ENCODE measurements around the gene ZNF462.

Gene ZNF462

GRCh38 chr9:106862110-106862820 lies 701 bp upstream of the ZNF462 start:
- DNase-seq = peak; percentile 8

- peak; percentile 19 for DNase-seq
Observed at GRCh38 chr9:106864373-106865143, 1.6 kb downstream of the ZNF462 start.

GRCh38 chr9:106866243-106866642 lies 3.3 kb downstream of the ZNF462 start:
- no peak for DNase-seq

GRCh38 chr9:106867286-106867685 lies 4.3 kb downstream of the ZNF462 start:
- DNase-seq = no peak

GRCh38 chr9:106868087-106868486 lies 5.1 kb downstream of the ZNF462 start:
- DNase-seq = no peak

- DNase-seq = no peak
Observed at GRCh38 chr9:106868565-106868964, 5.6 kb downstream of the ZNF462 start.

GRCh38 chr9:106869028-106869427 lies 6.1 kb downstream of the ZNF462 start:
- no peak for DNase-seq

GRCh38 chr9:106869458-106869857 lies 6.5 kb downstream of the ZNF462 start:
- no peak for DNase-seq

DNA sequence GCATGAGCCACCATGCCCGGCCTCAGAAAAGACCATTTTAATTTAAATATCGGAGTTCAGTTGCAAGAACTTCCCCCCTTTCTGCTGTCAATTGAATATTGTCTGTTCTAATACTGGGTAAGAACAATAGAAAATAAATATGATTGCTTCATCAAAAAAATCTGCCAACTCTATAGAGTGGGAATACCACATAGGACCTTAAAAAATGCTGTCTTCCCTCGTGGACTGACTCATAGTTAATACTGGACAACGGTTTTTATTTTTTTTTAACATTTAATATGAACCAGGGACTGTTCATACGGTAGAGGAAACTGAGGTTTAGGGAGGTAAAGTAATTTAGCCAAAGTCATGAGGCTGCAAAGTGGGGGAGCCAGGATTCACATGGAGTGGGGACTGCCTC lies 9.7 kb downstream of the ZNF462 start:
- DNase-seq = no peak

DNA sequence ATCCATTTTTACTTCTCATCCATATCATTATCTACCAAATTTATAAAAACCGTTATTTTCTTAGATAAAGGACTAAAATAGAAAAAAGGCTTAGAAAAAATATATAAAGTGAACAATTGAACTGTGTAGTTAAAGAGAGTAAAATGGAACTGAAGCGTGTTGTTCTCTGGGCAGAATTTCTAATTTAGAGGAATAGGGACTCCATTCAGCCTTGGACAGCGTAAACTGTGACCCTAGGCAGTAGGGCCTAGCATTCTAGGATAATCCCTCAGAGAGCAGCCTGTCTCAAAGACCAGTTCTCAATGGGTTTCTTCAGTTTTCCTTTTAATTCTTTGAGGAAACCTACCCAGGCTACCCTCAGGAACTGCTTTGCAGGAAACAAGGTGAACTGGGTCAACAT lies 11.1 kb downstream of the ZNF462 start:
- no peak for DNase-seq

DNA sequence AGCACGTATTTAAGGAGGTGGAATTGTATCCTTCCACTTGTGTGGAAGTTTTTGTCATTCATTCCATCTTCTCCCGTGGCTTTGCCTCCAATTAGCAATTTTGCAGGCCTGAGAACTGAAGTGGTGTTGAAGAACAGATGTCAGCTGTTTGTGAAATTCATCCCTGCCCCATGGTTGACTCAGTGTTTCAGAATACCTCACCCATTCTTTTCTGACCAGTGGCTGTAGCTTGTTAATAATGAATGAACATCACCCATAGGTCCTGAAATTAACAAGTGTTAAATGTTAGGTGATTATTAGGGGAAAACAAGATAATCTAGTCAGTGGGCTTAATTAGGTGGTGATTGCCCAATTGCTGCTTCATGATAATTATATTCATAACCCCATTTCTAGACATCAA lies 11.7 kb downstream of the ZNF462 start:
- DNase-seq = no peak

- DNase-seq = no peak
Observed at GRCh38 chr9:106875529-106875928, 12.6 kb downstream of the ZNF462 start.

GRCh38 chr9:106877345-106877744 lies 14.4 kb downstream of the ZNF462 start:
- DNase-seq = no peak

- DNase-seq = no peak
Observed at GRCh38 chr9:106878081-106878837, 15.3 kb downstream of the ZNF462 start.

- no peak for DNase-seq
Observed at GRCh38 chr9:106878934-106879333, 16.0 kb downstream of the ZNF462 start.

DNA sequence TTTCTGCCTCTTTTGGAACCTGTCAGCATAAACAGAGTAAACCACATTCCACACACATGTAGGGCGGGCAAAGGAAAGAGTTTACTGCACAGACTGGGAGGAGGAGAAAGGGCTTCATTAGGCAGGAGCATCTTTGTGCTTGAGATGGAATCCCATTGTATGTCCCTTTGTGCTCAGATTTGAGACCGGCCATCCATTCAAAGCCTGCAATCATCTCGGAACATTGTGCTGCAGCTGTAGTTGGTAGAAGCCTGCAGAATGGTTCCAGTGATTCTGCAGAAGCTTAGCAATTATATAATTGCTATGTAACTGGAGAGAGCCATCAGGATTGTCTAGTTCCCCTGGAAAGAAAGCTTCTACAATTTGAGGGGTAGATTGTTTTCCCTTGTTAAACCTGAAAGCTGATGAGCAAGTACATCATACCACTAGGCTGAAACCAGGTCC lies 16.5 kb downstream of the ZNF462 start:
- DNase-seq = no peak

DNA sequence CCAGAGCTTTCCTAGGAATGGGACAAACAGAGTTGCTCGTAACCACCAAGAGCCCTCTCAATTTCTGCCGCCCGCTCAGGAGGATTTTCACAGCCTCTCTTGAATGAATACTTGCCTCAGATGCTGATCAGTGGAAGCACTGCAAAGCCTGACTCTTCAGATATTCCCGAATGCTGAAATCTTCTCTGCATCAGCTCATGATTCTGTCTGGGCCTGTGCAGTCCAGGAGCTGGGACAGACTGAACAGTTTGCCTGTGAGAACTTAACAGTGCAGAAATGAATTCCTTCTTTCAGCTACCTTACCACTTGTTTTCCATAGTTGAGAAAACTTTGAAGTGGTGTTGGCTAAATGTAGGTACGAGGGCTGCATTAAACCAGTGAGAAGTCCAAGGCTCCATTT lies 17.1 kb downstream of the ZNF462 start:
- DNase-seq = no peak

- no peak for DNase-seq
Observed at GRCh38 chr9:106880863-106881262, 17.9 kb downstream of the ZNF462 start.

- DNase-seq = no peak
Observed at GRCh38 chr9:106883030-106883429, 20.1 kb downstream of the ZNF462 start.

GRCh38 chr9:106883626-106884190 lies 20.7 kb downstream of the ZNF462 start:
- no peak for DNase-seq

- no peak for DNase-seq
Observed at GRCh38 chr9:106885451-106885850, 22.5 kb downstream of the ZNF462 start.

- no peak for DNase-seq
Observed at GRCh38 chr9:106886111-106887046, 23.4 kb downstream of the ZNF462 start.

Measured in DMS79 treated with DMSO at 0.1 percent for 48 hours (cell line).